Fibroblast of peridontal ligament (primary cell): ENCODE data around the gene MAP3K19.
"Not testable (repeated sequence)": the region's sequence is repeated elsewhere in the genome, so short reads cannot be mapped to it uniquely, and the experiment has no call there.

ENCODE experiments used
- DNase-seq: peaks from one replicate; pipeline ENCODE4 v3.0.0-alpha.2; 2010; ENCODE audit errors: extremely low read depth

MAP3K19 gene

DNA sequence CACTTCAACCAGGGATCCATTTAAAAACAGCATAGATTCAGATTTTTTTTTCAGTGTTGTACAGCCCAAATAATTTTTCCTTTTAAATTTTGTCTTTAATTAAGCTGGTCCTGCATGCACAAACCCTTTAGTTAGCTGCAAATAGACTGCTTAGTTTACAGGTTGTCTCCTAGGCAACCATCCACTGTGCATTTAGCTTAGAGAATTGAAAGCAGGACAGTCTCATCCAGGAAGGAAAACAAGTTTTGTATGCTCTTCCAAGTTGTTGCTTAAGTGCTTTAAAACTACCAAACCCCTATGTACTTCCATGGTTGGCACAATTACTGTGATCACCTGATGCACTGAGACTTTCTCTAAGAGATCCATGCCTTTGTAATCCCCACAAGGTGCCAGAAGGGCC is at the start of gene MAP3K19:
MAP3K19 (minus strand) TSS at position 148 of the 400 bp plus-strand sequence. CDS start 22,800 bp downstream, outside the sequence.
- no peak for DNase-seq

GRCh38 chr2:135096665-135097446 is 49.6 kb upstream of the MAP3K19 start:
- DNase-seq = no peak

DNA sequence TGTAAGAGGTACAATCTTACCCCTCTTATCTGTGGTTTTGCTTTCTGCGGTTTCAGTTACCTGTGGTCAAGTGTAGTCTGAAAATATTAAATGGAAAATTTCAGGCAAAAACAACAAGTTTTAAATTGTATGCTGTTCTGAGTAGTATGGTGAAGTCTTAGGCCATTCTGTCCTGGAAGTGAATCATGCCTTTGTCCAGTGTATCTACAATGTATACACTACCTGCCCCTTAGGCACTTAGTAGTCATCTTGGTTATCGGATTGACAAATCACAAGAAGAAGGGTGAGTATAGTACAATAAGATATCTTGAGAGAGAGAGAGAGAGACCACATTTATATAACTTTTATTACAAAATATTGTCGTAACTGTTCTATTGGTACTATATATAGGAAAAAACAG is 48.3 kb upstream of the MAP3K19 start:
- DNase-seq = no peak

DNA sequence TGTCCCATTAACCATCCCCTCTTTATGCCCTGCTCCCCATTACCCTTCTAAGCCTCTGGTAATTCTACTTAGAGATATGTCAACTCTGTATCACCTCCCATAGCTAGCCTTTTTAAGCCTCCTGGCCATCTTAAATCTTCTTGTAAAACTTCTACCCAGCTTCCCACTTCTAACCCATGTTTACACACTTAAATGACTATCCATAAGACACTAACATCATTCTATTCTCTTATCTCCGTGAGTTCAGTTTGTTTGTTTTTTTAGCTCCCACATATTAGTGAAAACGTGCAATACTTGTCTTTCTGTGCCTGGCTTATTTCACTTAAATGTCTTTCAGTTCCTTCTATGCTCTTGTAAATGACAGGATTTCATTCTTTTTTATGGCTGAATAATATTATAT is 47.3 kb upstream of the MAP3K19 start:
- no peak for DNase-seq

- DNase-seq = no peak
Observed at GRCh38 chr2:135093670-135094330, 46.6 kb upstream of the MAP3K19 start.

GRCh38 chr2:135093193-135093592 is 45.9 kb upstream of the MAP3K19 start:
- no peak for DNase-seq

- DNase-seq = no peak
Observed at GRCh38 chr2:135091681-135092080, 44.4 kb upstream of the MAP3K19 start.

DNA sequence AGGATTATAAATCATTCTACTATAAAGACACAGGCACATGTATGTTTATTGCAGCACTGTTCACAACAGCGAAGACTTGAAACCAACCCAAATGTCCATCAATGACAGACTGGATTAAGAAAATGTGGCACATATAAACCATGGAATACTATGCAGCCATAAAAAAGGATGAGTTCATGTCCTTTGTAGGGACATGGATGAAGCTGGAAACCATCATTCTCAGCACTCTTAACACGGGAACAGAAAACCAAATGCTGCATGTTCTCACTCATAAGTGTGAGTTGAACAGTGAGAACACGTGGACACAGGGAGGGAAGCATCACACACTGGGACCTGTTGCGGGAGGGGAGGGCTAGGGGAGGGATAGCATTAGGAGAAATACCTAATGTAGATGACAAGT is 42.4 kb upstream of the MAP3K19 start:
- not testable (repeated sequence) for DNase-seq

- no peak for DNase-seq
Observed at GRCh38 chr2:135086222-135086621, 39.0 kb upstream of the MAP3K19 start.

DNA sequence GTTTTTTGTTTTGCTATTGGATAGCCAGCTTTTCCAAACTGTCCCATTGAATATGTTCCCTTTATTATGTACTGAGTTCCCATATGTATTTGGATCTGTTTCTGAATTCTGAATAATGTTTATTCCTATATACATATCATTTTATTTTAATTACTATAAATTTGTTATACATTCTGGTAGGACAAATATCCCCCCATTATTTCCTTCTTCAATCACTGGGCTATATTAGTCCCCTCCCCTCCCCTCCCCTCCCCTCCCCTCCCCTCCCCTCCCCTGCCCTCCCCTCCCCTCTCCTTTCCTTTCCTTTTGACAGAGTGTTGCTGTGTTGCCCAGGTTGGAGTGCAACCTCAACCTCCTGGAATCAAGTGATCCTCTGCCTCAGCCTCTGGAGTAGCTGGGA is 31.2 kb upstream of the MAP3K19 start:
- DNase-seq = no peak

GRCh38 chr2:135076556-135076955 is 29.3 kb upstream of the MAP3K19 start:
- DNase-seq = no peak

- DNase-seq = no peak
Observed at GRCh38 chr2:135074216-135074615, 27.0 kb upstream of the MAP3K19 start.

DNA sequence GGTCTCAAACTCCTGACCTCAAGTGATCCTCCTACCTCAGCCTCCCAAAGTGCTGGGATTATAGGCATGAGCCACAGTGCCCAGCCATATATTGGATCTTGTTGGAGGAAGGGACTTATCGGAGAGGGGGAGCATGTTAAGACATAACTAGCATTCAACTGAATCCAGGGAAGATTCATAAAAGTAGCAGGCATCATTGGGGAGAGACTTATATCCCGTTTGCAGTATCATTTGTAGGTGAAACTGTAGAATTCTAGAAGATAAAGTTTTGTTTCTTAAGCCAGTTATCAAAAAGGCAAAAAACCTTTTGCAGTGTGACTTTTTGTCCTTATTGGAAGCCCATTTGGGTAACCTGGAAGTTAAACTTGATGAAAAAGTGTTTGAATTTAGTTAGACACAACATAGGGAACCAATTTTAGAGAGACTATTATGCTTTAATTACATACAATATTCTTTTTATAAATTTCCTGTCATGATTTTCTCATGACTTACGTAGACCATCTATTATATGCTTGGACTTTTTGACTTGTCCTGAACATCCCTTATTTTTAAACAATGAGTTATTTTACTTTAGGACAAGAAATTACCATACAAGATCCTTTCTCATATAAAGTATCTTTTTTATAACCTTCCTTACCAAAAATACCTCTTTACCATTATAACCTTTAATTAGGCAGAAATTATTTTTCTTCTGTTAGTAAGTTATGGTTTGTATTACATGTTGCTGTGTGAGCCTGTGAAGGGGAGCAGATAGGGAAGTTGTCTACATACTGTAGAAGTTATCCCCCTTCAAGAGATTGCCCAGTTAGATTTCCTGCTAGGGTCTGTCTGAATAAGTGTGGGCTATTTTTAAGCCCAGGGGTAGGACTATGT is 25.1 kb upstream of the MAP3K19 start:
- DNase-seq = no peak

- DNase-seq = no peak
Observed at GRCh38 chr2:135066710-135067109, 19.5 kb upstream of the MAP3K19 start.

GRCh38 chr2:135064149-135064548 is 16.9 kb upstream of the MAP3K19 start:
- DNase-seq = no peak

DNA sequence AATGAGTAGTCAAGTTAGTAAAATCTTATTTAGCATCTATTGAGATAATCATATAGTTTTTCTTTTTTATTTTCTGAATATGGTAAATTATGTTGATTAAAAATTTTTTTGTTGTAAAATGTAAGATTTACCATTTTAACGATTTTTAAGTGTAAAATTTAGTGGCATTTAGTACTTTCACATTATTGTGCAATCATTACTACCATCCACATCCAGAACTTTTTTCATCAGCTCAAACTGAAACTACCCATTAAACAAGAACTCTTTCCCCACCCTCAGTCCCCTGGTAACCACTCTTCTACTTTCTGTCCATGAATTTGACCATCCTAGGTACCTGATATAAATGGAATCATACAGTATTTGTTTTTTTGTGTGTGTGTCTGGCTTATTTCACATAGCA is 16.0 kb upstream of the MAP3K19 start:
- DNase-seq = peak; percentile 15

DNA sequence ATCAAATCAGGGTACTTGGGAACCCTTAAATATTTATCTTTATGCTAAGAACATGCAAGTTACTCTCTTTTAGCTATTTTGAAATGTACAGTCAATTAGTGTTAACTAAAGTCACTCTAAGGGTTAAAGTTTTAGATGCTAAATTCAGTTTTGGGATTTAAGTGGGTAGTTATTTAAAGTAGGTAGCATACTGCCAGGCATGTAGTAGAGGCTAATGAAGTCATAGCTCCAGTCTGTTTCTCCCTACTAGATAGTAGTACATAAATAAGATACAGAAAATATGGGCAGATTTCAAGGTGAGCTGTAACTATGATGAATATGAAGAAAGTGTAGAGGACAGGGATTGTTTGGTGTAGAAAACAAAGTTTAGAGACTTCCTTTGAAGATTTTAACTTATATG is 12.3 kb upstream of the MAP3K19 start:
- DNase-seq = no peak

- peak; percentile 40 for DNase-seq
Observed at GRCh38 chr2:135056790-135057189, 9.5 kb upstream of the MAP3K19 start.

DNA sequence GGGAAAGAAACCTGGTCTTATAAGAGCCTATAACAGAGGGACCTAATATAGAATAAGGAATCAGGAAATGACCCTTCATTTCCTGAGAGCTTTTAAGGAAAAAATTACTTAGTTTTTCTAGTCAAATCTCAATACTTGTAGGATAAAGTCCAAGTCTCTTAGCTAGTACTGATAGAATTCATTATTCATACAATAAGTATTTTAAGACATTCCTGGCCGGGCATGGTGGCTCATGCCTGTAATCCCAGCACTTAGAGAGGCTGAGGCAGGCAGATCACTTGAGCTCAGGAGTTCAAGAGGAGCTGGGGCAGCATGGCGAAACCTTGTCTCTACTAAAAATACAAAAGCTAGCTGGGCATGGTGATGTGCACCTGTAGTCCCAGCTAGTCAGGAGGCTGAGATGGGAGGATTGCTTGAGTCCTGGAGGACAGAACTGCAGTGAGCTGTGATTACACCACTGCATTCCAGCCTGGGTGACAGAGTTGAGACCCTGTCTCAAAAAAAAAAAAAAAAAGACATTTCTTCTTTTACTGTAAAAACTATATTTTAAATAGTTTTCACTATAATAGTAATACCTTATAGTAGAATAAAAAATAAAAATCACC is 8.0 kb upstream of the MAP3K19 start:
- DNase-seq = peak; percentile 72

GRCh38 chr2:135052997-135053474 is 5.8 kb upstream of the MAP3K19 start:
- peak; percentile 23 for DNase-seq

DNA sequence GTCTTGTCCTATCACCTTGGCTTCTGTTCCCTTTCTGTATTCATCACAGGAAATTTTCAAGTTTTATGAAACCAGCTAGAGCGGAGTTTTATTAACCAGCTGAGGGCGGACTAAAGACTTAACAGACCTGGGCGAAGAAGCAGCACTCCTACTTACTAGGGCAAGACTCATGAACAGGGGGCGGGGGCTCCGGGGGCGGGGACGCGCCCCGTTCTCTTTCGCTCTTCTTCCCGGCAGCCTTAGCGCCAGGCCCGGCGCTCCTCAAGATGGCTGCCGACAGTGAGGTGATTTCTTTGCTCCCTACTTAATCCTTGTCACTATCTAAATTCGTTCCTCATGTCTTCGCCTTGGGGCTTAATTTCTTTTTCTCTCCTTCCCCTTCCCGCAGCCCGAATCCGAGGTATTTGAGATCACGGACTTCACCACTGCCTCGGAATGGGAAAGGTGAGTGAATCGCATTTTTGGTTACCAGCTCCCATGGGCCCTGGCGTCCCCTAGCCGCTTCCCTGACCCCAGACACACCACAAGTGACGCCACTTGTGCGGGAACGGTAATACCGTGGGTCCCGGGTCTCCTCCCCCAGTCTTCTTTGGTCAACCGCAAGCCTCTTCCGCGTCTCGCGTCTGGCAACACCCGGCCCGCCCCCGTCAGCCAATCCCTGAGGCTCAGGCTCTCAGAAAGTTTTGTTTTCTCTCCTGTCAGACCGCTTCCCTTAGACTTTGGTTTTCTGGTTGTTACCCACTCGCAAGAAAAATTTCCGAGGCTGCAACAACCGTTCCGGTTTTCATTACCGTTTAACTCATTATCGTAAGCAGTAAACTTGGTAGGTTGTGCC is 5.0 kb upstream of the MAP3K19 start, which contains the start of gene RAB3GAP1:
RAB3GAP1 (plus strand) TSS at position 251 of the 835 bp plus-strand sequence; CDS start at position 267, 16 bp downstream.
- DNase-seq = peak; percentile 80
